GM10266 (cell line): ENCODE data around the gene HMOX1.

Source experiments
- DNase-seq: peaks from one replicate; pipeline ENCODE4 v3.0.0; 2012; ENCODE audit errors: extremely low spot score
- CTCF ChIP-seq: IDR thresholded peaks from 2 replicates; pipeline ENCODE4 v1.5.1; 2012; ENCODE audit warnings: mild to moderate bottlenecking, low read depth; ENCODE audit not compliant: control insufficient read depth, insufficient read depth; ENCODE audit errors: missing control alignments

HMOX1 gene

GRCh38 chr22:35419756-35420155 is 38.9 kb downstream of the HMOX1 start:
- no peak for TF ChIP-seq CTCF
- no peak for DNase-seq

DNA sequence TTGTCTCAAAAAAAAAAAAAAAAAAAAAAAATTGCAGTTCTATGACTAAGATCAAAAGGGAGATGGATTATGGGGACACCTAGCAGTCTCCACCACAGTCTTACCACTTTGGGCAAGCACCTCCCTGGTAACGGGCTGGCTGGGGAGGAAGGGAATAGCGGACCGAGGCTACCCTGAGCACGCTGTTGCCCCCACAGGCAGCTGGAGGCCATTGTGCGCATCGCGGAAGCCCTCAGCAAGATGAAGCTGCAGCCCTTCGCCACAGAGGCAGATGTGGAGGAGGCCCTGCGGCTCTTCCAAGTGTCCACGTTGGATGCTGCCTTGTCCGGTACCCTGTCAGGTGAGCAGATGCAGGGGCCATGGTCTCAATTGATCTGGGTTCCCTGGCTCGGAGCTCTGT is 40.2 kb downstream of the HMOX1 start:
- no peak for TF ChIP-seq CTCF
- no peak for DNase-seq

GRCh38 chr22:35422145-35422544 is 41.2 kb downstream of the HMOX1 start:
- no peak for TF ChIP-seq CTCF
- DNase-seq, result no peak

DNA sequence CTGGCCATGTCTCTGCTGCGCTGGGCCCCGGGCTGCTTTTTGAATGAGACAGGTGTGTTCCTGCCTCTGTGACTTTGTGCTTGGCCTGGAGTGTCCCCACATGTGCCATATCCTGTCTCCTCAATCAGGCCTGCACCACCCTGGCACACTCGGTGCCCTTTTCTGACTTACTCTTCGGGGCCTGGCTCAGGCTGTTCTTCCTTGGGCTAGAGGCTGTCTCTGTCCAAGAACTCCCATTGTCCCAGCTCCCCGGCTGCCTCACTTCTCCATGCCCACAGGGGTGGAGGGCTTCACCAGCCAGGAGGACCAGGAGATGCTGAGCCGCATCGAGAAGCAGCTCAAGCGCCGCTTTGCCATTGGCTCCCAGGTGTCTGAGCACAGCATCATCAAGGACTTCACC is 42.0 kb downstream of the HMOX1 start:
- no peak for TF ChIP-seq CTCF
- DNase-seq, result no peak

- no peak for TF ChIP-seq CTCF
- no peak for DNase-seq
Measured at GRCh38 chr22:35424081-35424480, 43.2 kb downstream of the HMOX1 start.

GRCh38 chr22:35424761-35425160 is 43.9 kb downstream of the HMOX1 start:
- no peak for DNase-seq
- no peak for TF ChIP-seq CTCF

GRCh38 chr22:35425546-35425945 is 44.6 kb downstream of the HMOX1 start:
- TF ChIP-seq CTCF, result no peak
- no peak for DNase-seq
